GM23248 (cell line): Measurements from ENCODE around the gene CHADL.

ENCODE experiments used
- EZH2 ChIP-seq: fragments of 200-600 bp; sonication (generic); IDR thresholded peaks from 2 replicates; pipeline ENCODE4 v1.6.1; 2018; ENCODE audit warnings: antibody characterized with exemption, mild to moderate bottlenecking; ENCODE audit not compliant: insufficient read depth, poor library complexity, severe bottlenecking
- EZH2phosphoT487 ChIP-seq: fragments of 200-600 bp; sonication (generic); IDR thresholded peaks from 2 replicates; pipeline ENCODE4 v1.6.1; 2018; ENCODE audit warnings: antibody characterized with exemption, moderate library complexity, mild to moderate bottlenecking, low read depth; ENCODE audit not compliant: insufficient read depth

DNA sequence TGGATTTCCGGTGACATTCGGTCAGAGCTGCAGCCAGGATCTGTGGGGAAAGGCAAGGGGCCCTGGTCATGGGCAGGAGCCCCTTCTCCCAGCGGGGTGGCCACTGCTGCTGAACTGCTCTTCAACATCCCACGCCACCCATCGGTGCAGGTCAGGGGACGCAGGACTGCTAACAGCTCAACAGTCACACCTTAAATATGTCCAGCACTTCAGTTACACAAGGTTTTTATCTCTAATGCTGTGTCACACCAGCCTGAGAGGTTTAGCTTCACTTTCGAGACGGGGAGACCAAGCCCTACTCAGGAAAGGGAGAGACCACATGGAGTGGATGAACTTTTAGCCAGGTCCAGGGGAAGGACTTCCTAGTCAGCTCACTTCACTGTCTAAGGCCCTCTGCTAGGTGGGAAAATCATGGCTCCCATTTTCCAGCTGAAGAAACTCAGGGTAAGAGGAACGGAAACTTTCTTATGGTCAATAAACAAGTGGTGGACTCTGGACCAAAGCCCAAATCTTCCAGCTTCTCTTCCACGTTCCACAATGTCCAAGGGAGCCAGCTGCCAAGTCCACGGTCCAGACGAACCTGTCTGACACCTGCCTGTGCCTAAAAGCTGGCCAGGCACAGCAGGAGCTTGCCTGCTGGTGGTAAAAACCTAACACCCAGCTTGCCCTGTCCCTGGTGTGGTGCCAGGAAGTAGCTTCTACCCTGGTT lies 21.0 kb upstream of the CHADL start:
- TF ChIP-seq EZH2phosphoT487 (no peak), EZH2 (no peak)
